OCI-LY7 (cell line): ENCODE data around the gene TAAR1. TPM values are rescaled to one million over a fixed set of nuclear protein-coding genes. Genes with fewer than 3 reads are reported as not detected.
A peak's percentile ranks its signal among the peaks of the same experiment; 100 is the strongest.

Experiments used
- BruUV-seq: library from RNA; stranded (reverse); fragments of 400-500 nt; replicated peaks from 2 replicates; lab custom pipeline; 2021; lab: Mats Ljungman, UMichigan
- CTCF ChIA-PET: fragments of 300-600 bp; sonication (Branson Sonifier 250); formaldehyde crosslinking; loops from one replicate; lab custom pipeline; 2022; ENCODE audit warnings: antibody characterized with exemption; ENCODE audit not compliant: unreplicated experiment; lab: Charles Lee
- POLR2A ChIA-PET: fragments of 300-600 bp; sonication (Branson Sonifier 250); formaldehyde crosslinking; loops from one replicate; lab custom pipeline; 2022; ENCODE audit warnings: antibody characterized with exemption; lab: Charles Lee
- DNase-seq: peaks from one replicate; pipeline ENCODE4 v3.0.0-alpha.2; 2015; ENCODE audit warnings: low spot score
- H2AFZ ChIP-seq: fragments of 200-600 bp; sonication (generic), shearing (Covaris generic); 2 replicates; pipeline ENCODE4 v1.6.1; 2014; ENCODE audit warnings: mild to moderate bottlenecking, antibody characterized with exemption, low read length, moderate library complexity
- H3K27ac ChIP-seq: fragments of 200-600 bp; sonication (generic); 2 replicates; pipeline ENCODE4 v1.5.1; 2014; ENCODE audit warnings: mixed run types, low read depth, mild to moderate bottlenecking, moderate library complexity, low read length, inconsistent platforms; ENCODE audit not compliant: poor library complexity, severe bottlenecking
- H3K36me3 ChIP-seq: fragments of 200-600 bp; sonication (generic); 2 replicates; pipeline ENCODE4 v1.6.1; 2014; ENCODE audit warnings: mild to moderate bottlenecking, antibody characterized with exemption, low read length, moderate library complexity, mixed read lengths; ENCODE audit not compliant: insufficient read depth
- H3K4me1 ChIP-seq: fragments of 200-600 bp; sonication (generic); 2 replicates; pipeline ENCODE4 v1.5.1; 2014; ENCODE audit warnings: mild to moderate bottlenecking, low read length; ENCODE audit not compliant: insufficient read depth, poor library complexity, severe bottlenecking
- H3K4me2 ChIP-seq: fragments of 200-600 bp; sonication (generic); 2 replicates; pipeline ENCODE4 v1.6.1; 2014; ENCODE audit warnings: mild to moderate bottlenecking, low read length
- H3K4me3 ChIP-seq: fragments of 200-600 bp; sonication (generic); 2 replicates; pipeline ENCODE4 v1.5.1; 2014; ENCODE audit warnings: mild to moderate bottlenecking, low read depth, low read length; ENCODE audit not compliant: poor library complexity, severe bottlenecking
- H3K79me2 ChIP-seq: fragments of 200-600 bp; sonication (generic); 2 replicates; pipeline ENCODE4 v1.6.1; 2016; ENCODE audit warnings: low read depth, mild to moderate bottlenecking, low read length, moderate library complexity, mixed read lengths; ENCODE audit not compliant: insufficient read depth
- H3K9me2 ChIP-seq: fragments of 200-600 bp; sonication (generic); 2 replicates; pipeline ENCODE4 v1.6.1; 2016; ENCODE audit warnings: mild to moderate bottlenecking, low read length, mixed read lengths; ENCODE audit not compliant: insufficient read depth
- H3K9me3 ChIP-seq: fragments of 200-600 bp; sonication (generic); 2 replicates; pipeline ENCODE4 v1.6.1; 2014; ENCODE audit warnings: mild to moderate bottlenecking, mixed run types, low read length, mixed read lengths
- H4K20me1 ChIP-seq: fragments of 200-600 bp; sonication (generic); 2 replicates; pipeline ENCODE4 v1.6.1; 2014; ENCODE audit warnings: mild to moderate bottlenecking, antibody characterized with exemption, low read length, moderate library complexity, mixed read lengths; ENCODE audit not compliant: insufficient read depth
- CTCF ChIP-seq: fragments of 200-600 bp; sonication (generic); conservative IDR thresholded peaks from 2 replicates; pipeline ENCODE4 v1.5.1; 2014; ENCODE audit warnings: mild to moderate bottlenecking, antibody characterized with exemption, low read length, moderate library complexity, mixed read lengths
- EZH2phosphoT487 ChIP-seq: fragments of 200-600 bp; sonication (generic); IDR thresholded peaks from 2 replicates; pipeline ENCODE4 v1.6.1; 2018; ENCODE audit warnings: low read depth, borderline replicate concordance, mild to moderate bottlenecking, mixed run types, antibody characterized with exemption, low read length, moderate library complexity, mixed read lengths
- intact Hi-C: fragments of 100-400 bp; cut with micrococcal nuclease; formaldehyde crosslinking; loops from one replicate; pipeline ENCODE4 v1.10.0; 2022; ENCODE audit not compliant: unreplicated experiment
- total RNA-seq, 2 experiments: library from RNA; depleted of rRNA in 1 of 2; stranded (reverse); fragments of >200 nt in 1 of 2; shearing (Covaris generic) in 1 of 2; gene quantifications; 2 replicates each; pipeline ENCODE4 v1.2.3, GENCODE V29; 2014 to 2022

TAAR1 gene
- total RNA-seq, 2 experiments from 2014 or later: not detected

- TF ChIP-seq EZH2phosphoT487 (no peak), CTCF (no peak)
- intact Hi-C loops: loop anchor here (10.0 kb wide), 1 partner anchor 264 kb away; no protein-coding TSS in a partner anchor
Measured at GRCh38 chr6:132671295-132671694, 12.3 kb upstream of the TAAR1 start.

GRCh38 chr6:132669690-132670291 lies 10.8 kb upstream of the TAAR1 start:
- H3K4me3 ChIP-seq: peak overlapping the region; percentile 27
- intact Hi-C loops: loop anchor here (1.0 to 10.0 kb wide), 6 partner anchors 99 to 387 kb away; no protein-coding TSS in a partner anchor
- BruUV-seq: no TSS peak
- H3K79me2 ChIP-seq: no peaks in the 10 kb centered on the region
- H3K36me3 ChIP-seq: no peaks in the 10 kb centered on the region
- peak; percentile 80 for DNase-seq
- peaks cover 9% of the 10 kb centered on the region for H3K4me1 ChIP-seq
- H3K27ac ChIP-seq: no peak overlapping the region
- H3K9me3 ChIP-seq: no peaks in the 10 kb centered on the region
- TF ChIP-seq EZH2phosphoT487 (no peak), CTCF (peak; percentile 93)
- ChIA-PET POLR2A (interaction anchor here (0.6 to 1.9 kb wide), 14 partner anchors 24 to 764 kb away, joined by 3 to 7 read pairs (median 4); no protein-coding TSS in a partner anchor), CTCF (interaction anchor here (0.6 to 0.8 kb wide), 3 partner anchors 100 to 129 kb away, joined by 4 to 7 read pairs (median 6); partner anchors contain the start of gene SLC18B1)
- H4K20me1 ChIP-seq: no peaks in the 10 kb centered on the region
- H3K9me2 ChIP-seq: no peaks in the 10 kb centered on the region
- peak overlapping the region; percentile 82 for H2AFZ ChIP-seq
- H3K4me2 ChIP-seq: peak overlapping the region; percentile 62

More at GRCh38 chr6:132671295-132671694, 12.3 kb upstream of the TAAR1 start:
- H3K9me2 ChIP-seq: no peaks in the 10 kb centered on the region
- CTCF ChIA-PET: no interaction called here
- H4K20me1 ChIP-seq: no peaks in the 10 kb centered on the region
- no peak overlapping the region for H2AFZ ChIP-seq
- H3K79me2 ChIP-seq: no peaks in the 10 kb centered on the region
- no peaks in the 10 kb centered on the region for H3K9me3 ChIP-seq
- H3K4me3 ChIP-seq: no peak overlapping the region
- H3K4me1 ChIP-seq: peaks cover 9% of the 10 kb centered on the region
- H3K36me3 ChIP-seq: no peaks in the 10 kb centered on the region
- DNase-seq: no peak
- POLR2A ChIA-PET: interaction anchor here (0.6 to 1.2 kb wide), 8 partner anchors 19 to 1244 kb away, joined by 3 to 6 read pairs (median 4); no protein-coding TSS in a partner anchor
- H3K4me2 ChIP-seq: no peak overlapping the region
- H3K27ac ChIP-seq: no peak overlapping the region
- no TSS peak for BruUV-seq

- Histone ChIP-seq H3K9me3 (no peaks in the 10 kb centered on the region), H3K27ac (no peak overlapping the region), H3K4me3 (no peak overlapping the region), H3K4me1 (peaks cover 9% of the 10 kb centered on the region), H3K9me2 (no peaks in the 10 kb centered on the region), H3K79me2 (no peaks in the 10 kb centered on the region), H3K36me3 (no peaks in the 10 kb centered on the region), H3K4me2 (no peak overlapping the region), H2AFZ (no peak overlapping the region), H4K20me1 (no peaks in the 10 kb centered on the region)
- ChIA-PET CTCF (no interaction called here), POLR2A (interaction anchor here (0.6 to 1.9 kb wide), 3 partner anchors 18 to 137 kb away, joined by 3 to 5 read pairs (median 3); no protein-coding TSS in a partner anchor)
- no TSS peak for BruUV-seq
- intact Hi-C loops: loop anchor here (5.0 kb wide), 2 partner anchors 116 to 384 kb away; no protein-coding TSS in a partner anchor
- no peak for DNase-seq
- TF ChIP-seq CTCF (no peak), EZH2phosphoT487 (no peak)
Measured at GRCh38 chr6:132666118-132666517, 7.1 kb upstream of the TAAR1 start.
